ENCODE data around the gene KL. TPM values are rescaled to one million over a fixed set of nuclear protein-coding genes. Genes with fewer than 3 reads are reported as not detected.

The KL gene
- total and polyA plus RNA-seq, 2 experiments from 2014 or later: 0.03 TPM; not detected in 1

DNA sequence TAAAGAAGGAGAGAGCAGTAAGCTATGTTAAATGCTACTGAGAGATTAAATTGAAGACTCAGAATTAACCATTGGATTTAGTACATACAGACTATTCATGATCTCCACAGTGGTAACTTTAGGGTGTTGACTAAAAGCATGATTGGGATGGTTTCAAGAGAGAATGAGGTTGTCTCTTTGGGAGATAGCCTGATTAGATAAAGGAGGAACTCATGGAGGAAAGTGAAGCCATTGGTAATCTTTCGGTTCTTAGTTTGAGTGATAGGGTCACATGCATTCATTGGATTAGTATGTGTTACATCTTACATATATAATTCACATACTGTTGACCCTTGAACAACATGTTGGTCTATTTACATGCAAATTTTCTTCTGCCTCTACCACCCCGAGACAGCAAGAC lies 18.8 kb upstream of the KL start:
- H3K9me2 ChIP-seq (ENCODE audit: insufficient read depth): 0 out of 2 replicates have a peak, but pooled peaks cover 6% of the 10 kb centered on the region
- H3K27me3 ChIP-seq (ENCODE audit: insufficient read depth): no peaks in the 10 kb centered on the region
- no peaks in the 10 kb centered on the region for H3F3A ChIP-seq (replicated peaks; ENCODE audit: low read depth)
- Mint-ChIP-seq H3K9me3 (no peaks in the 10 kb centered on the region), H3K4me3 (no peak overlapping the region), H3K27me3 (ENCODE audit: insufficient read depth, low read depth, poor library complexity) (peaks cover 2% of the 10 kb centered on the region), H3K27ac (no peak overlapping the region), H3K4me1 (no peaks in the 10 kb centered on the region), H3K36me3 (ENCODE audit: low read depth) (no peaks in the 10 kb centered on the region)
- H3K4me1 ChIP-seq (ENCODE audit: insufficient read depth): no peaks in the 10 kb centered on the region
- ATAC-seq (no peak), DNase-seq (ENCODE audit: low spot score) (no peak)
- no peaks in the 10 kb centered on the region for H4K20me1 ChIP-seq (replicated peaks; ENCODE audit: insufficient read depth)
- H3K4me2 ChIP-seq: no peak overlapping the region
- H3K79me2 ChIP-seq (replicated peaks; ENCODE audit: insufficient read depth): no peaks in the 10 kb centered on the region
- H3K27ac ChIP-seq (ENCODE audit: low read depth): no peak overlapping the region
- H3K36me3 ChIP-seq (ENCODE audit: insufficient read depth): no peaks in the 10 kb centered on the region
- TF ChIP-seq, protein P1, sequence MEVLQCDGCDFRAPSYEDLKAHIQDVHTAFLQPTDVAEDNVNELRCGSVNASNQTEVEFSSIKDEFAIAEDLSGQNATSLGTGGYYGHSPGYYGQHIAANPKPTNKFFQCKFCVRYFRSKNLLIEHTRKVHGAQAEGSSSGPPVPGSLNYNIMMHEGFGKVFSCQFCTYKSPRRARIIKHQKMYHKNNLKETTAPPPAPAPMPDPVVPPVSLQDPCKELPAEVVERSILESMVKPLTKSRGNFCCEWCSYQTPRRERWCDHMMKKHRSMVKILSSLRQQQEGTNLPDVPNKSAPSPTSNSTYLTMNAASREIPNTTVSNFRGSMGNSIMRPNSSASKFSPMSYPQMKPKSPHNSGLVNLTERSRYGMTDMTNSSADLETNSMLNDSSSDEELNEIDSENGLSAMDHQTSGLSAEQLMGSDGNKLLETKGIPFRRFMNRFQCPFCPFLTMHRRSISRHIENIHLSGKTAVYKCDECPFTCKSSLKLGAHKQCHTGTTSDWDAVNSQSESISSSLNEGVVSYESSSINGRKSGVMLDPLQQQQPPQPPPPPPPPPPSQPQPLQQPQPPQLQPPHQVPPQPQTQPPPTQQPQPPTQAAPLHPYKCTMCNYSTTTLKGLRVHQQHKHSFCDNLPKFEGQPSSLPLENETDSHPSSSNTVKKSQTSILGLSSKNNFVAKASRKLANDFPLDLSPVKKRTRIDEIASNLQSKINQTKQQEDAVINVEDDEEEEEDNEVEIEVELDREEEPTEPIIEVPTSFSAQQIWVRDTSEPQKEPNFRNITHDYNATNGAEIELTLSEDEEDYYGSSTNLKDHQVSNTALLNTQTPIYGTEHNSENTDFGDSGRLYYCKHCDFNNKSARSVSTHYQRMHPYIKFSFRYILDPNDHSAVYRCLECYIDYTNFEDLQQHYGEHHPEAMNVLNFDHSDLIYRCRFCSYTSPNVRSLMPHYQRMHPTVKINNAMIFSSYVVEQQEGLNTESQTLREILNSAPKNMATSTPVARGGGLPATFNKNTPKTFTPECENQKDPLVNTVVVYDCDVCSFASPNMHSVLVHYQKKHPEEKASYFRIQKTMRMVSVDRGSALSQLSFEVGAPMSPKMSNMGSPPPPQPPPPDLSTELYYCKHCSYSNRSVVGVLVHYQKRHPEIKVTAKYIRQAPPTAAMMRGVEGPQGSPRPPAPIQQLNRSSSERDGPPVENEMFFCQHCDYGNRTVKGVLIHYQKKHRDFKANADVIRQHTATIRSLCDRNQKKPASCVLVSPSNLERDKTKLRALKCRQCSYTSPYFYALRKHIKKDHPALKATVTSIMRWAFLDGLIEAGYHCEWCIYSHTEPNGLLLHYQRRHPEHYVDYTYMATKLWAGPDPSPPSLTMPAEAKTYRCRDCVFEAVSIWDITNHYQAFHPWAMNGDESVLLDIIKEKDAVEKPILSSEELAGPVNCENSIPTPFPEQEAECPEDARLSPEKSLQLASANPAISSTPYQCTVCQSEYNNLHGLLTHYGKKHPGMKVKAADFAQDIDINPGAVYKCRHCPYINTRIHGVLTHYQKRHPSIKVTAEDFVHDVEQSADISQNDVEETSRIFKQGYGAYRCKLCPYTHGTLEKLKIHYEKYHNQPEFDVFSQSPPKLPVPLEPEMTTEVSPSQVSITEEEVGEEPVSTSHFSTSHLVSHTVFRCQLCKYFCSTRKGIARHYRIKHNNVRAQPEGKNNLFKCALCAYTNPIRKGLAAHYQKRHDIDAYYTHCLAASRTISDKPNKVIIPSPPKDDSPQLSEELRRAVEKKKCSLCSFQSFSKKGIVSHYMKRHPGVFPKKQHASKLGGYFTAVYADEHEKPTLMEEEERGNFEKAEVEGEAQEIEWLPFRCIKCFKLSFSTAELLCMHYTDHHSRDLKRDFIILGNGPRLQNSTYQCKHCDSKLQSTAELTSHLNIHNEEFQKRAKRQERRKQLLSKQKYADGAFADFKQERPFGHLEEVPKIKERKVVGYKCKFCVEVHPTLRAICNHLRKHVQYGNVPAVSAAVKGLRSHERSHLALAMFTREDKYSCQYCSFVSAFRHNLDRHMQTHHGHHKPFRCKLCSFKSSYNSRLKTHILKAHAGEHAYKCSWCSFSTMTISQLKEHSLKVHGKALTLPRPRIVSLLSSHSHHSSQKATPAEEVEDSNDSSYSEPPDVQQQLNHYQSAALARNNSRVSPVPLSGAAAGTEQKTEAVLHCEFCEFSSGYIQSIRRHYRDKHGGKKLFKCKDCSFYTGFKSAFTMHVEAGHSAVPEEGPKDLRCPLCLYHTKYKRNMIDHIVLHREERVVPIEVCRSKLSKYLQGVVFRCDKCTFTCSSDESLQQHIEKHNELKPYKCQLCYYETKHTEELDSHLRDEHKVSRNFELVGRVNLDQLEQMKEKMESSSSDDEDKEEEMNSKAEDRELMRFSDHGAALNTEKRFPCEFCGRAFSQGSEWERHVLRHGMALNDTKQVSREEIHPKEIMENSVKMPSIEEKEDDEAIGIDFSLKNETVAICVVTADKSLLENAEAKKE (CRISPR knock-in tag; IDR thresholded peaks at IDR 0.05): no peak
- TF ChIP-seq, protein P2, sequence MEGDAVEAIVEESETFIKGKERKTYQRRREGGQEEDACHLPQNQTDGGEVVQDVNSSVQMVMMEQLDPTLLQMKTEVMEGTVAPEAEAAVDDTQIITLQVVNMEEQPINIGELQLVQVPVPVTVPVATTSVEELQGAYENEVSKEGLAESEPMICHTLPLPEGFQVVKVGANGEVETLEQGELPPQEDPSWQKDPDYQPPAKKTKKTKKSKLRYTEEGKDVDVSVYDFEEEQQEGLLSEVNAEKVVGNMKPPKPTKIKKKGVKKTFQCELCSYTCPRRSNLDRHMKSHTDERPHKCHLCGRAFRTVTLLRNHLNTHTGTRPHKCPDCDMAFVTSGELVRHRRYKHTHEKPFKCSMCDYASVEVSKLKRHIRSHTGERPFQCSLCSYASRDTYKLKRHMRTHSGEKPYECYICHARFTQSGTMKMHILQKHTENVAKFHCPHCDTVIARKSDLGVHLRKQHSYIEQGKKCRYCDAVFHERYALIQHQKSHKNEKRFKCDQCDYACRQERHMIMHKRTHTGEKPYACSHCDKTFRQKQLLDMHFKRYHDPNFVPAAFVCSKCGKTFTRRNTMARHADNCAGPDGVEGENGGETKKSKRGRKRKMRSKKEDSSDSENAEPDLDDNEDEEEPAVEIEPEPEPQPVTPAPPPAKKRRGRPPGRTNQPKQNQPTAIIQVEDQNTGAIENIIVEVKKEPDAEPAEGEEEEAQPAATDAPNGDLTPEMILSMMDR (conservative IDR thresholded peaks at IDR 0.05; ENCODE audit: low read depth in 2 of 2): no peak
- TF ChIP-seq ETS1 (IDR thresholded peaks at IDR 0.05) (no peak), NANOG (IDR thresholded peaks at IDR 0.05; ENCODE audit: borderline replicate concordance) (no peak), ZNF114 (CRISPR knock-in tag; IDR thresholded peaks at IDR 0.05) (no peak), EZH2 (IDR thresholded peaks at IDR 0.05; ENCODE audit: low read depth, unreplicated experiment) (no peak), POLR2AphosphoS5 (IDR thresholded peaks at IDR 0.05; ENCODE audit: low read depth) (no peak), CREB1 (CRISPR knock-in tag; IDR thresholded peaks at IDR 0.05; ENCODE audit: low read depth) (no peak), JUNB (IDR thresholded peaks at IDR 0.05; ENCODE audit: unreplicated experiment) (no peak), REST (IDR thresholded peaks at IDR 0.05; ENCODE audit: unreplicated experiment) (no peak), EZH2phosphoT487 (IDR thresholded peaks at IDR 0.05; ENCODE audit: unreplicated experiment) (no peak), STAT1 (IDR thresholded peaks at IDR 0.05; ENCODE audit: unreplicated experiment) (no peak), ZNF331 (CRISPR knock-in tag; IDR thresholded peaks at IDR 0.05; ENCODE audit: low read depth) (no peak)
- no peak overlapping the region for H3K4me3 ChIP-seq
- no peak overlapping the region for H2AFZ ChIP-seq
